H1 (cell line): ENCODE results near the gene GPER1. TPM values are rescaled to one million over a fixed set of nuclear protein-coding genes. Genes with fewer than 3 reads are reported as not detected.

Source experiments
- BRCA1 ChIP-seq: IDR thresholded peaks from 2 replicates; pipeline ENCODE4 v1.6.1; 2012; ENCODE audit warnings: low read depth, low read length, improper control_type of control experiment
- FOSL1 ChIP-seq: IDR thresholded peaks from 2 replicates; pipeline ENCODE4 v1.6.1; 2011; ENCODE audit warnings: mild to moderate bottlenecking, low read depth, low read length, moderate library complexity; ENCODE audit not compliant: insufficient read depth
- GTF2F1 ChIP-seq: IDR thresholded peaks from 2 replicates; pipeline ENCODE4 v1.6.1; 2012; ENCODE audit warnings: low read depth, low read length, improper control_type of control experiment, borderline replicate concordance
- HDAC2 ChIP-seq, 2 experiments: fragments of 300-600 bp in 1 of 2; sonication (generic) in 1 of 2; IDR thresholded peaks; 2 replicates each; pipeline ENCODE4 v1.6.1; 2011 to 2012; ENCODE audit warnings: low read depth in 2 of 2, low read length in 2 of 2, mild to moderate bottlenecking in 2 of 2, moderate library complexity in 2 of 2, borderline replicate concordance in 1 of 2, inconsistent platforms in 1 of 2
- SAP30 ChIP-seq: fragments of 300-600 bp; sonication (generic); IDR thresholded peaks from 2 replicates; pipeline ENCODE4 v1.7.1; 2012; ENCODE audit warnings: low read length, moderate library complexity, mild to moderate bottlenecking, inconsistent platforms; ENCODE audit not compliant: insufficient read depth, insufficient replicate concordance
- SRF ChIP-seq: IDR thresholded peaks from 2 replicates; pipeline ENCODE4 v1.6.1; 2011; ENCODE audit warnings: mild to moderate bottlenecking, low read depth, low read length, moderate library complexity
- polyA plus RNA-seq, 7 experiments: library from polyadenylated mRNA; depleted of rRNA in 3 of 7; stranded (reverse) in 5 of 7; unstranded in 2 of 7; fragments of >200 nt in 5 of 7; fragments of 200-250 nt in 2 of 7; gene quantifications; 1 replicate in 5 of 7; 2 replicates in 1 of 7; 4 replicates in 1 of 7; pipeline versions ENCODE4 v1.2.1 to v1.2.3, GENCODE V29; 2011 to 2013; ENCODE audit warnings: missing spikeins in 2 of 7, mixed read lengths in 2 of 7
- total RNA-seq: library from RNA; stranded (reverse); fragmentation: NEBNext Ultra II Directional; extraction: Animal tissue kit (Norgen Biotek cat#: 25700); gene quantifications from 2 replicates; pipeline ENCODE4 v1.2.1, GENCODE V29; 2021

GPER1 gene
- total and polyA plus RNA-seq, 2 of the 8 experiments (the other 6 are each of a cell fraction or from before 2014, with no cell fraction given): 0.24 to 0.47 TPM

- TF ChIP-seq SRF (no peak), FOSL1 (no peak), GTF2F1 (no peak), HDAC2 (IDR thresholded peaks at IDR 0.05; ENCODE audit: borderline replicate concordance in 1 of 2, low read depth in 2 of 2, low read length in 2 of 2) (no peak), BRCA1 (no peak), SAP30 (no peak)
Measured at GRCh38 chr7:1049006-1049741, 38.7 kb upstream of the GPER1 start (continued).
